Neural progenitor cell (in vitro differentiated cells): Measurements from ENCODE around the gene AIPL1.

ENCODE experiments used
- EZH2 ChIP-seq: fragments of 200-600 bp; sonication (generic); IDR thresholded peaks from 2 replicates; pipeline ENCODE4 v1.6.1; 2017; ENCODE audit warnings: antibody characterized with exemption, mild to moderate bottlenecking, moderate library complexity
- EZH2phosphoT487 ChIP-seq: fragments of 200-600 bp; sonication (generic); IDR thresholded peaks from 2 replicates; pipeline ENCODE4 v1.6.1; 2017; ENCODE audit warnings: antibody characterized with exemption
- TF ChIP-seq, protein P1 (sequence below): fragments of 200-600 bp; sonication (generic); IDR thresholded peaks from 2 replicates; pipeline ENCODE4 v1.5.1; 2017; ENCODE audit warnings: antibody characterized with exemption, mild to moderate bottlenecking

DNA sequence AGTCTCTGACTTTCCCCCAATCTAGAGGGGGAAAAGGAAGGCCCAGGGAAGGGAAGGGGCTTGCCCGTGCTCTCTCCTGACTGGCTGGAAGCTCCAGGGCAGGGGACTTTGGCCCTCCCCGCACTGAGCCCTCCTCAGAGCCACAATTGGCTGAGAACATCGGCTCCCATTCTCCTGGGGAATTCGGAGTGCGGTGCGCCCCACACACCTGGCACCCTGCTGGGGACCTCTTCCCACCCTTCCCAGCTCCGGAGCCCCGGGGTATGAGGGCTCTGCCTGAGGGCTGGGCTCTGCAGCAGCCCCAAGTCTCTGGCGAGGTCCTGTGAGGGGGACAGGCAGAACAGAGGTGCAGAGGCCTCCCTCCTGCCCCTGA lies 45.4 kb upstream of the AIPL1 start:
- TF ChIP-seq, protein P1, sequence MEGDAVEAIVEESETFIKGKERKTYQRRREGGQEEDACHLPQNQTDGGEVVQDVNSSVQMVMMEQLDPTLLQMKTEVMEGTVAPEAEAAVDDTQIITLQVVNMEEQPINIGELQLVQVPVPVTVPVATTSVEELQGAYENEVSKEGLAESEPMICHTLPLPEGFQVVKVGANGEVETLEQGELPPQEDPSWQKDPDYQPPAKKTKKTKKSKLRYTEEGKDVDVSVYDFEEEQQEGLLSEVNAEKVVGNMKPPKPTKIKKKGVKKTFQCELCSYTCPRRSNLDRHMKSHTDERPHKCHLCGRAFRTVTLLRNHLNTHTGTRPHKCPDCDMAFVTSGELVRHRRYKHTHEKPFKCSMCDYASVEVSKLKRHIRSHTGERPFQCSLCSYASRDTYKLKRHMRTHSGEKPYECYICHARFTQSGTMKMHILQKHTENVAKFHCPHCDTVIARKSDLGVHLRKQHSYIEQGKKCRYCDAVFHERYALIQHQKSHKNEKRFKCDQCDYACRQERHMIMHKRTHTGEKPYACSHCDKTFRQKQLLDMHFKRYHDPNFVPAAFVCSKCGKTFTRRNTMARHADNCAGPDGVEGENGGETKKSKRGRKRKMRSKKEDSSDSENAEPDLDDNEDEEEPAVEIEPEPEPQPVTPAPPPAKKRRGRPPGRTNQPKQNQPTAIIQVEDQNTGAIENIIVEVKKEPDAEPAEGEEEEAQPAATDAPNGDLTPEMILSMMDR, result no peak
- TF ChIP-seq EZH2, result no peak
- no peak for TF ChIP-seq EZH2phosphoT487
